K562 (cell line): Measurements from ENCODE around the gene SPATA6. TPM values are rescaled to one million over a fixed set of nuclear protein-coding genes. Genes with fewer than 3 reads are reported as not detected.

Source experiments
- ARID3A ChIP-seq: IDR thresholded peaks from 2 replicates; pipeline ENCODE4 v1.6.1; 2012; ENCODE audit warnings: low read depth, low read length, improper control_type of control experiment, borderline replicate concordance
- BMI1 ChIP-seq: fragments of 150-350 bp; IDR thresholded peaks from 2 replicates; pipeline ENCODE4 v1.6.1; 2014; ENCODE audit warnings: low read length
- ETV1 ChIP-seq: fragments of 450-650 bp; conservative IDR thresholded peaks from 2 replicates; pipeline ENCODE4 v1.6.1; 2016; ENCODE audit warnings: missing genetic modification characterization, control low read depth, low read depth, missing compliant biosample characterization
- HDAC2 ChIP-seq: fragments of 450-650 bp; IDR thresholded peaks from 2 replicates; pipeline ENCODE4 v1.6.1; 2016; ENCODE audit warnings: mild to moderate bottlenecking
- KDM5B ChIP-seq: fragments of 200-600 bp; sonication (generic); IDR thresholded peaks from 2 replicates; pipeline ENCODE4 v1.6.1; 2012; ENCODE audit warnings: low read depth, mild to moderate bottlenecking, moderate library complexity, low read length, control low read depth, inconsistent platforms; ENCODE audit not compliant: insufficient replicate concordance
- MAZ ChIP-seq, 2 experiments: fragments of 450-650 bp in 1 of 2; sonication (generic) in 1 of 2; formaldehyde crosslinking; IDR thresholded peaks in 1 of 2; conservative IDR thresholded peaks in 1 of 2; 2 replicates each; pipeline versions ENCODE4 v1.4.0 to v1.5.0; 2020; ENCODE audit warnings: mild to moderate bottlenecking in 1 of 2, missing genetic modification reagents in 1 of 2
- MCM5 ChIP-seq: fragments of 450-650 bp; IDR thresholded peaks from 2 replicates; pipeline ENCODE4 v1.6.1; 2016; ENCODE audit warnings: low read depth
- NKRF ChIP-seq: fragments of 450-650 bp; IDR thresholded peaks from 2 replicates; pipeline ENCODE4 v1.6.1; 2016; ENCODE audit warnings: borderline replicate concordance
- NR2C2 ChIP-seq, 2 experiments: fragments of 200-800 bp in 1 of 2; sonication (Bioruptor generic) in 1 of 2; sonication (generic) in 1 of 2; formaldehyde crosslinking in 1 of 2; IDR thresholded peaks; 2 replicates each; pipeline versions ENCODE4 v1.6.1 to v1.8.0; 2016 to 2022; ENCODE audit warnings: mild to moderate bottlenecking in 1 of 2, missing compliant biosample characterization in 1 of 2, missing genetic modification characterization in 1 of 2, missing genetic modification reagents in 1 of 2
- PHF20 ChIP-seq: fragments of 450-650 bp; IDR thresholded peaks from 2 replicates; pipeline ENCODE4 v1.6.1; 2018; ENCODE audit not compliant: partially characterized antibody
- PHF8 ChIP-seq: fragments of 200-600 bp; sonication (generic); IDR thresholded peaks from 2 replicates; pipeline ENCODE4 v1.6.1; 2012; ENCODE audit warnings: mixed run types, mild to moderate bottlenecking, inconsistent platforms, low read length, moderate library complexity, borderline replicate concordance
- PML ChIP-seq: IDR thresholded peaks from 2 replicates; pipeline ENCODE4 v1.6.1; 2012; ENCODE audit warnings: low read length, inconsistent platforms
- POLR2A ChIP-seq: fragments of 450-650 bp; conservative IDR thresholded peaks from 2 replicates; pipeline ENCODE4 v1.6.1; 2016
- POLR2G ChIP-seq: fragments of 200-400 bp; formaldehyde crosslinking; IDR thresholded peaks from 2 replicates; pipeline ENCODE4 v1.6.1; 2017; ENCODE audit warnings: low read depth, mild to moderate bottlenecking, antibody characterized with exemption, low read length, moderate library complexity
- POLR3A ChIP-seq: IDR thresholded peaks from 2 replicates; pipeline ENCODE4 v1.6.1; 2011; ENCODE audit warnings: borderline replicate concordance, mild to moderate bottlenecking, moderate library complexity; ENCODE audit not compliant: insufficient read length, insufficient read depth; ENCODE audit errors: extremely low read depth
- SAFB2 ChIP-seq: fragments of 200-400 bp; formaldehyde crosslinking; IDR thresholded peaks from 2 replicates; pipeline ENCODE4 v1.6.1; 2018; ENCODE audit warnings: borderline replicate concordance, low read length, low read depth, moderate library complexity; ENCODE audit not compliant: severe bottlenecking
- SIN3A ChIP-seq, 2 experiments: fragments of 150-350 bp in 1 of 2; IDR thresholded peaks; 2 replicates each; pipeline ENCODE4 v1.6.1; 2011 to 2016; ENCODE audit warnings: borderline replicate concordance in 2 of 2, low read depth in 2 of 2, low read length in 2 of 2, mild to moderate bottlenecking in 2 of 2, moderate library complexity in 2 of 2; ENCODE audit not compliant: control insufficient read depth in 1 of 2
- TAF1 ChIP-seq: IDR thresholded peaks from 2 replicates; pipeline ENCODE4 v1.6.1; 2011; ENCODE audit warnings: mild to moderate bottlenecking, low read length, moderate library complexity; ENCODE audit not compliant: insufficient read depth, control insufficient read depth, severe bottlenecking; ENCODE audit errors: extremely low read depth
- ZFX ChIP-seq: sonication (generic); formaldehyde crosslinking; IDR thresholded peaks from 2 replicates; pipeline ENCODE4 v1.8.0; 2022; ENCODE audit warnings: mild to moderate bottlenecking, missing genetic modification reagents, moderate library complexity
- ZNF3 ChIP-seq: fragments of 250-450 bp; sonication (Bioruptor Pico); IDR thresholded peaks from 2 replicates; pipeline ENCODE4 v1.5.0; 2021; ENCODE audit warnings: mild to moderate bottlenecking, moderate library complexity
- ZNF79 ChIP-seq: fragments of 250-450 bp; sonication (Bioruptor Pico); IDR thresholded peaks from 2 replicates; pipeline ENCODE4 v1.4.0; 2020; ENCODE audit warnings: low read depth, mild to moderate bottlenecking, moderate library complexity
- polyA plus RNA-seq, 8 experiments: library from polyadenylated mRNA; depleted of rRNA in 4 of 8; stranded (reverse) in 5 of 8; unstranded in 3 of 8; fragments of >200 nt; fragmentation: Nextera tagmentation in 2 of 8; fragmentation: Illumina TruSeq in 1 of 8; extraction: Ambion mirVana in 2 of 8; extraction: Trizol in 1 of 8; gene quantifications; 2 replicates each; pipeline versions ENCODE4 v1.2.1 to v1.2.3, GENCODE V29; 2011 to 2014; ENCODE audit warnings: inconsistent platforms in 1 of 8, missing spikeins in 1 of 8
- total RNA-seq, 7 experiments: library from RNA; depleted of rRNA in 6 of 7; stranded (reverse); fragments of >200 nt in 6 of 7; fragmentation: Illumina TruSeq in 2 of 7; extraction: Trizol in 2 of 7; gene quantifications; 2 replicates each; pipeline versions ENCODE4 v1.2.1 to v1.2.3, GENCODE V29; 2011 to 2021; ENCODE audit warnings: low replicate concordance in 1 of 7

The SPATA6 gene
- total and polyA plus RNA-seq, 9 of the 15 experiments (the other 6 are each of a cell fraction or from before 2014, with no cell fraction given): 0.01 to 0.91 (median 0.18) TPM

GRCh38 chr1:48471691-48472576, at the start of gene SPATA6 (continued):
- TF ChIP-seq SIN3A (IDR thresholded peaks at IDR 0.05; ENCODE audit: borderline replicate concordance in 2 of 2, control insufficient read depth in 1 of 2, low read depth in 2 of 2, low read length in 2 of 2) (0 out of 4 replicates have a peak, but pooled peaks of 1 of the 2 experiments have one; percentile 9), PHF20 (peak; percentile 60), MAZ (CRISPR knock-in tag; conservative IDR thresholded peaks at IDR 0.05 in 1 of 2, IDR thresholded peaks at IDR 0.05 in 1 of 2) (peak; percentile 61 to 78), TAF1 (peak; percentile 48), MCM5 (no peak), NR2C2 (CRISPR knock-in tag; IDR thresholded peaks at IDR 0.05) (no peak), NR2C2 (tag; IDR thresholded peaks at IDR 0.05) (0 out of 2 replicates have a peak, but pooled peaks have one; percentile 30), ZNF79 (CRISPR knock-in tag) (no peak), NKRF (no peak), HDAC2 (no peak), POLR3A (no peak), SAFB2 (no peak), ETV1 (0 out of 2 replicates have a peak, but pooled peaks have one; percentile 24), PHF8 (peak; percentile 76), POLR2G (peak; percentile 42; the same call in 1 of the 2 replicates), POLR2A (peak; percentile 72), KDM5B (peak; percentile 48), ZFX (peak; percentile 26; the same call in 1 of the 2 replicates), ARID3A (no peak), ZNF3 (no peak), PML (peak; percentile 29; the same call in 1 of the 2 replicates), BMI1 (0 out of 2 replicates have a peak, but pooled peaks have one; percentile 61)
